Measurements from ENCODE around the gene EIF2S3. TPM values are rescaled to one million over a fixed set of nuclear protein-coding genes. Genes with fewer than 3 reads are reported as not detected.
"Not testable (repeated sequence)": the region's sequence is repeated elsewhere in the genome, so short reads cannot be mapped to it uniquely, and the experiment has no call there.

Gene EIF2S3
- polyA plus RNA-seq, 1 donor = 231 TPM

- DNase-seq = no peak
These were observed 17.0 kb upstream of the EIF2S3 start for GRCh38 chrX:24037729-24038128.

GRCh38 chrX:24046060-24046459 lies 8.7 kb upstream of the EIF2S3 start:
- not testable (repeated sequence) for DNase-seq

GRCh38 chrX:24049643-24050042 lies 5.1 kb upstream of the EIF2S3 start:
- not testable (repeated sequence) for DNase-seq

- not testable (repeated sequence) for DNase-seq
These were observed 4.0 kb upstream of the EIF2S3 start for GRCh38 chrX:24050522-24051318.

GRCh38 chrX:24055043-24055356 lies 244 bp downstream of the EIF2S3 start:
- no peak for DNase-seq

GRCh38 chrX:24063488-24063887 lies 8.7 kb downstream of the EIF2S3 start:
- no peak for DNase-seq

- no peak for DNase-seq
These were observed 15.1 kb downstream of the EIF2S3 start for GRCh38 chrX:24069877-24070276.

- DNase-seq = no peak
These were observed 24.7 kb downstream of the EIF2S3 start for GRCh38 chrX:24079411-24079810.

- not testable (repeated sequence) for DNase-seq
These were observed 25.5 kb downstream of the EIF2S3 start for GRCh38 chrX:24080245-24080644.

GRCh38 chrX:24080704-24081103 lies 25.9 kb downstream of the EIF2S3 start:
- DNase-seq = no peak

GRCh38 chrX:24081661-24082154 lies 27.0 kb downstream of the EIF2S3 start:
- peak; percentile 10 for DNase-seq

- no peak for DNase-seq
These were observed 27.7 kb downstream of the EIF2S3 start for GRCh38 chrX:24082447-24082846.

- DNase-seq = no peak
These were observed 30.3 kb downstream of the EIF2S3 start for GRCh38 chrX:24085101-24085500.

- no peak for DNase-seq
These were observed 35.8 kb downstream of the EIF2S3 start for GRCh38 chrX:24090300-24091200.

- no peak for DNase-seq
These were observed 39.0 kb downstream of the EIF2S3 start for GRCh38 chrX:24093746-24094145.

GRCh38 chrX:24097741-24098260 lies 43.0 kb downstream of the EIF2S3 start:
- no peak for DNase-seq

- no peak for DNase-seq
These were observed 44.2 kb downstream of the EIF2S3 start for GRCh38 chrX:24098932-24099331.

GRCh38 chrX:24099394-24099793 lies 44.6 kb downstream of the EIF2S3 start:
- DNase-seq = no peak

- DNase-seq = no peak
These were observed 46.0 kb downstream of the EIF2S3 start for GRCh38 chrX:24100713-24101112.

GRCh38 chrX:24110069-24110468 lies 55.3 kb downstream of the EIF2S3 start:
- DNase-seq = peak; percentile 52

- no peak for DNase-seq
These were observed 58.4 kb downstream of the EIF2S3 start for GRCh38 chrX:24113181-24113580.

GRCh38 chrX:24117258-24117657 lies 62.5 kb downstream of the EIF2S3 start:
- no peak for DNase-seq

- DNase-seq = no peak
These were observed 69.6 kb downstream of the EIF2S3 start for GRCh38 chrX:24124244-24124799.

Measured in left kidney (tissue), 2 donors.